ENCODE measurements around the gene TMPRSS2.

TMPRSS2 gene

GRCh38 chr21:41447356-41447755 is 60.6 kb downstream of the TMPRSS2 start:
- no peak for DNase-seq (ENCODE audit: low spot score)

DNA sequence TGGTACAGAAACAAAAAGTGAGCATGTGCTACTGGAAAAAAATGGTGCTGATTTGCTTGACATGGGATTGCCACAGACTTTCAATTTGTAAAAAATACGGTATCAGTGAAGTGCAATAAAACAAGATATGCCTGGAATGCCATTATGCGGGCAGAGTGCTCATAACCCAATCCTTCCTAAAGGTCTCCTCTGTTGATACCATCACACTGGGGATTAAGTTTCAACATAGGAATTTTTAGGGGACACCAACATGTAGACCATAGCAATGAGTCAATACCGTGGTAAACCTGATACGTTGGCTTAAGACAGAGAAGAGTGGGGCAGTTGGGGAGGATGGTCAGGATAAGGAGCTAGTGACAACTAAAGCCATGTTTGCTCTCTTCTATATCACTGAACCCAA is 61.4 kb downstream of the TMPRSS2 start:
- no peak for DNase-seq (ENCODE audit: low spot score)

DNA sequence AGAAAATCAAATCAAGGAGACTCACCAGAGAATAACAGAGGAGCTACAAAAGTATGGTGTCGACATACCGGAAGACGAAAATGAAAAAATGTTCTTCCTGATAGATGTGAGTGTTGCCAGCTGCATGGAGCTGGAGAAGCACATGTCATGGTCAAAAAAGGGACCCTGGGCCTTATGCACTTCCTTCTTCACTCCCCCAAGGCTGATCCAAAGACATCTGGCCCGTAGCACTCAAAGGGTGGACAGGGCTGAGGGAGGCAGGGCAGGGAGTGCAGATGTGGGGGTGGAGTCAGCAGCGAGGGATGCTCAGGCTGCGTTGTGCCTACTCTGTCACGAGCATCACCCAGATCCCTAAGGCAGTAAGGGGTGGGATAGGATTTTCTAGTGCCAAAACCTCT is 62.5 kb downstream of the TMPRSS2 start:
- DNase-seq (ENCODE audit: low spot score), result no peak

- DNase-seq (ENCODE audit: low spot score), result no peak
Measured at GRCh38 chr21:41444703-41445464, 63.1 kb downstream of the TMPRSS2 start.

- DNase-seq (ENCODE audit: low spot score), result no peak
Measured at GRCh38 chr21:41443562-41443961, 64.4 kb downstream of the TMPRSS2 start.

GRCh38 chr21:41442481-41443186 is 65.3 kb downstream of the TMPRSS2 start:
- DNase-seq (ENCODE audit: low spot score), result no peak

GRCh38 chr21:41441546-41441945 is 66.4 kb downstream of the TMPRSS2 start:
- no peak for DNase-seq (ENCODE audit: low spot score)

DNA sequence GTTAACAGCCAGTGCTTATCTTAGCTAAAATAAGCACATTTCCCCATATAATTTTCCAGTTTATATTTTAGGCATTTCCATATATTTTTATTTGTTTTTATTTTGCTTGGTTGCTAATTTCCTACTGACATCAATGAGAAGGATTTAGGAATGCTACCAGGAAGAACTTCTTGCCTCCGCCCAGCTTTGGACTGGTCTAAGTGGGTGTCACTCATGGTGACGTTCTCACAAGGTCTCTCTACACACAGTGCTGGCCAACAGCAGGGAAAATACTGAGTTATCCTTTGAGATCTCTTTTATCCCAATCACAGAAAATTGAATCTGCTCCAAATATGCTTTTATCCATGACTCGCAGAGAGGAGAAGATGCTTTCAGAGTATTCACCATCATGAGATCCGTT is 68.7 kb downstream of the TMPRSS2 start:
- no peak for DNase-seq (ENCODE audit: low spot score)

DNA sequence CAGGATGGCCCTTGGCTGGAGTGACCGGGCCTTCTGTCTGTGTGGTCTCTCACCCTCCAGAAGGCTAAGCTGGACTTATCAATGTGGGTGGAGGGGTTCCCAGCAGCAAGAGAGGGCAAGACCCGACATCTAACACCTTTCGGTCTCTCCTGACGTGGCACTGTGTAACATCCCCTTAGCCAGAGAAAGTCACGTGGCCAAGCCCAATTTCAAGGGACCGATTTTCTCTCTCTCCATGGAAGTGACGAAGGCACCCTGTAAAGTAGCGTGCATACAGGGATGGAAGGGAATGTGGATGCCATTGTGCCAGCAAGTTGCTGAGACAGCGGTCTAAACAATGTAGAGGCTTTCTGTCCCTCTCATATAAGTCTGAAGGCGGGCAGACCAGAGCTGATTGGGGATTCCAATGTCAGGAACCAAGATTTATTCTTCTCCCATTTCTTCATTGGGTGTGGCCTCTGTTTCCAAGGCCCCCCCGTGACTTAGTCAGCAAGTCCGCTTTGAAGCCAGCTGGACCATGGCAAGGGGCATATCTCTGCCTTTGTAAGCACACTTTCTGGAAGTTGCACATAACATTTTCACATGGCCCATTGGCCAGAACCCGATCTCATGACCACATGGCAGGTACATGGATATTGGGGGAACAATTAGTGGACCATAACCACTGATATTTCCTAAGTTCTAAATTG is 69.4 kb downstream of the TMPRSS2 start:
- DNase-seq (ENCODE audit: low spot score), result no peak

DNA sequence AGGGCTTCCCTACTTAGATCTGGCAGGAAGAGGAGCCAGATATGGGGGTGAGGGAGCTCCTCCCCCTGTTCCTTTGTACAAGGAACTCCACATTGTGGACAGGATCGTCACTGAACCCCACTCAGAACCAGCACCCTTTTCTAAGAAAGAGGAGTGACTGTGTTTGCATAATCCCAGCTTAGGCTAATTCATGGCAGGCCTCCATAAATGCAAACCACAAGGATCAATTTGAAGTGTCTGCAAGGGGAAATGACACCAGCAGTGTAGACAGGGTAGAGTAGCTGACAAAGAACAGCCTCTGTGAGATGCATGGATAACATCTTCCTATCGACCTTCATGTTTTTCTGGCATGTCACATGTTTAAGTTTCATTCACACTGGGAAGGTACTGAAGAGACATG is 70.2 kb downstream of the TMPRSS2 start:
- DNase-seq (ENCODE audit: low spot score), result no peak

DNA sequence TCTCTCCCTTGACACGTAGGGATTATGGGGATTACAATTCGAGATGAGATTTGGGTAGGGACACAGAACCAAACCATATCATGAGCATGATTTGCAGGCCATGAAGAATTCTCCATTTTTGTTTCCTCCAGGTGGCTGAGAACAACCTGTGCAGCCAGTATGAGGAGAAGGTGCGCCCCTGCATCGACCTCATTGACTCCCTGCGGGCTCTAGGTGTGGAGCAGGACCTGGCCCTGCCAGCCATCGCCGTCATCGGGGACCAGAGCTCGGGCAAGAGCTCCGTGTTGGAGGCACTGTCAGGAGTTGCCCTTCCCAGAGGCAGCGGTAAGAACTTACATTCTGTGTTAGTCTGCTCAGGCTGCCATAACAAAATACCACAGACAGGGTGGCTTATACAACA is 72.3 kb downstream of the TMPRSS2 start:
- DNase-seq (ENCODE audit: low spot score), result no peak

- no peak for DNase-seq (ENCODE audit: low spot score)
Measured at GRCh38 chr21:41433566-41433965, 74.4 kb downstream of the TMPRSS2 start.

- no peak for DNase-seq (ENCODE audit: low spot score)
Measured at GRCh38 chr21:41432562-41433460, 75.1 kb downstream of the TMPRSS2 start.

DNA sequence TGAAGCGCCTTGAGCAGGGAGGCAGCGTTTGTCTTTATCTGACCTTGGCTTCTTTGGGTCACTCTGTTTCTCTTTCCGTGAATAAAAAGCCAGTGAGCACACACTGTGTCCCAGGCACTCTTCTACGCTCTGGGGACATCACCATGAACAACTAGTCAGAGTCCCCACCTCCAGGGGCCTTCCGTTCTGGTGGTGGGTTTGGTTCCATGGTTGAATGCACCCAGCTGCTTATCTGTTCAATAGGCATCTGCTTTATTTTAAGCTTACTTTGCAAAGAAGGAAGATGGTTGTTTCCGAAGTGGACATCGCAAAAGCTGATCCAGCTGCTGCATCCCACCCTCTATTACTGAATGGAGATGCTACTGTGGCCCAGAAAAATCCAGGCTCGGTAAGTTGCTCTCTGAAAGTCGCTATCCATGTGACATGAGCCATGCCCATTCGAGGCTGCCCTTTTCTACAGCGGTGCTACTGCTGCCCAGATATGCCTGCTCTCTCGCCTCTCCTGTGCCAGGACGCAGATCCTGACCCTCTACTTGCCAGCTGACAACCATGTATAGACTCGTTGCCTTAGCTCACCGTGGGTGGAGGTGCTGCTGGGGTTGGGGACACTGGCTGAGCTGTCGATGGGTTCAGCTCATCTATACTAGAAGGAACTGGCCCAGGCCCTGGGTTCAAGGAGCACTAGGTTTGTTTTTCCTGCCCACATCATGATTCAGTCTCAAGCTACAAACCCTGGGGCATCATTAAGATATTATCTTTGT is 76.0 kb downstream of the TMPRSS2 start:
- DNase-seq (ENCODE audit: low spot score), result no peak

- DNase-seq (ENCODE audit: low spot score), result no peak
Measured at GRCh38 chr21:41429925-41430491, 78.0 kb downstream of the TMPRSS2 start.

DNA sequence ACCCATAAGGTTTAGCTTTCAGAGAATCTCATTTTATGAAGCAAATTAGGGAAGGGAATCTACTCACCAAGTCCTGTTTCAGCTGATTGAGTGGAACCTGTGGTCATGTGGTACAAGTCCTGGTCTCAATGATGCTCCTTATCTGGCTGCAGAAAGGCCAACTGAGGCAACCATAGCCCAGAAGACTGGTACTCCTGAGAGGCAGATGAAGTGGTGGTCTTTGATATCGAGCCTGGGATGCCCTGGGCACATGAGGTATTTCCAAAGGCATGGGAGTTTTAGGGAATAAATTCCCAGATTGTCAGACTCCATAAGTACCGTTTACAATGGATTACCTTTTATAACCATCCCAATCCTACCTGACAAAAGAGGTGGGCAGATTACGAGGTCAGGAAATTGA is 78.7 kb downstream of the TMPRSS2 start:
- DNase-seq (ENCODE audit: low spot score), result no peak

DNA sequence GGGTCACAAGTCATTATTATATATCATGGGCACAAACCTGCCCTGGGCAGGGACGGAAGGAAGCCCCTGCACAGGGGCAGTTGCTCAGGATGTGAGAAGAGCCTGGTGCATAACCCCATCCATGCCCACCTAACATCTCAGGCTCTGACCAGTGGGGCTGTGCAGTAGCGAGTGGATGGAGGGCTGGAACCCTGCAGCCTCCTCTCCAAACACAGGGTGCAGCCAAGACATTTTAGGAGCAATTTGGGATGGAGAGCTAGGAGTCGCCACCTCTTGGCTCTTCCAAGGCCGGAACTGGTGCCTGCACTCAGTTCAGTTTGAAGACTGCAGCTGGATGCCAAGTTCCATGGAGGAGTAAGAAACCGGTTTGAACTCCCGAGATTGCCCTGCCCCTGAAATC is 79.1 kb downstream of the TMPRSS2 start:
- DNase-seq (ENCODE audit: low spot score), result no peak

- DNase-seq (ENCODE audit: low spot score), result no peak
Measured at GRCh38 chr21:41428311-41428710, 79.6 kb downstream of the TMPRSS2 start.

DNA sequence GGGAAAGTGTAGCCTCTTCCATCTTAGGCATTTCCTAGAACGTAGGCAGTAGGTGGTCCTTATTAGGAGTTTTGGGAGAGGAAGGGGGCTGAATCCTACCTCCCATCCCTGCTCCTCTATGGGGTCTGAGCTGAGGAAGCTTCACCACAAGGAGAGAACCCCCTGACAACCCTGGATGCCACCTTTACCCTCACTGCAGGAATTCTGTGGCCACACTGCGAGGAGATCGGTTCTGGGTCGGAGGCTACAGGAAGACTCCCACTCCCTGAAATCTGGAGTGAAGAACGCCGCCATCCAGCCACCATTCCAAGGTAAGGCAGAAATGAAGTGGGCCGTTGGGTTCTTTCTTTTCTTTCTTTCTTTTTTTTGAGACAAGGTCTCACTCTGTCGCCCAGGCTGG is 80.4 kb downstream of the TMPRSS2 start:
- no peak for DNase-seq (ENCODE audit: low spot score)

DNA sequence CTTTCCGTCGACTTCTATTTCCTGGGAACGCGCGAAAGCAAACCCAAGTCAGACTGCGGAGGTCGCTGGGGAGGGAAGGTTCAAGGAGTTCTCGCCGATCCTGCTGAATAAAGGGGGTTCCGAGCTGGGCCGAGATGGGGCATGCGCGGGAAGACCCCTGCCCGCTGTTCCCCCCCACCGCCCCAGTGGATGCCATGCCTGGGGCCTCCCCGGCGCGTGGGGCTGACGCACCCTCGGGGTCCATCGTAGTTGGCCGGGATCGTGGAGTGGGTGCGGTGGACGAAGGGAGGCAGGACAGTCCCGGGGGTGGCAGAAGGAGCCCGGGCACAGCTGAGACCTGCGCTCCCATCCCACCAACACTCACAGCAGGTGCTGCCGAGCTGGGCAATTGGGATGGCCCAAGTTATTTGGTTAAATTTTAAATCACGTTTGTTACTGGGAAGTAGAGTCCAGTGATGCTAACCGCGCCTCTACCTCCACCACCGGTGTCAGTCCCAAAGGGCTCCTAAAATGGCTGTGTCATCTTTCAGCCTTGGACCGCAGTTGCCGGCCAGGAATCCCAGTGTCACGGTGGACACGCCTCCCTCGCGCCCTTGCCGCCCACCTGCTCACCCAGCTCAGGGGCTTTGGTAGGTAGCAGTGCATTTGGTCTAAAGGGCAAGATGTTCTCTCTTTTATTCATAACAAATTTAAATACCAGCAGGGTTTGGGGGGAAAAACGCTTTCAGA is 81.1 kb downstream of the TMPRSS2 start:
- DNase-seq (ENCODE audit: low spot score), result no peak
